Uterus (tissue), 4 donors: ENCODE measurements around the gene TMEM184B. TPM values are rescaled to one million over a fixed set of nuclear protein-coding genes. Genes with fewer than 3 reads are reported as not detected.

Source experiments
- DNase-seq, 2 donors: peaks; one replicate each; pipeline ENCODE4 v3.0.0-alpha.2; 2019 to 2020
- H3K27ac ChIP-seq, 2 donors: fragments of 200-600 bp; sonication (generic); 1 replicate in 1 of 2; 2 replicates in 1 of 2; pipeline ENCODE4 v1.5.1; 2016 to 2018
- H3K27me3 ChIP-seq, 2 donors: fragments of 200-600 bp; sonication (generic); one replicate each; pipeline ENCODE4 v1.5.1; 2018 to 2019; ENCODE audit warnings: control low read depth in 1 of 2
- H3K36me3 ChIP-seq, 2 donors: fragments of 200-600 bp; sonication (generic); one replicate each; pipeline ENCODE4 v1.5.1; 2019; ENCODE audit warnings: control low read depth in 1 of 2
- H3K4me1 ChIP-seq, 2 donors: fragments of 200-600 bp; sonication (generic); one replicate each; pipeline ENCODE4 v1.5.1; 2018 to 2019; ENCODE audit warnings: control low read depth in 1 of 2
- H3K4me3 ChIP-seq, 2 donors: fragments of 200-600 bp; sonication (generic); 1 replicate in 1 of 2; 2 replicates in 1 of 2; pipeline ENCODE4 v1.5.1; 2018 to 2019; ENCODE audit warnings: mild to moderate bottlenecking in 1 of 2
- H3K9me3 ChIP-seq, 2 donors: fragments of 200-600 bp; sonication (generic); one replicate each; pipeline ENCODE4 v1.5.1; 2019; ENCODE audit warnings: control low read depth in 1 of 2
- CTCF ChIP-seq, 4 experiments: fragments of 200-600 bp in 2 of 4; fragments of 450-650 bp in 2 of 4; sonication (generic) in 2 of 4; IDR thresholded peaks; one replicate each; pipeline ENCODE4 v1.5.1; 2016 to 2019; ENCODE audit warnings: antibody characterized with exemption in 4 of 4, mild to moderate bottlenecking in 2 of 4, moderate library complexity in 1 of 4
- POLR2A ChIP-seq, 2 donors: fragments of 450-650 bp; IDR thresholded peaks; one replicate each; pipeline ENCODE4 v1.6.1; 2016; ENCODE audit warnings: antibody characterized with exemption in 2 of 2, mild to moderate bottlenecking in 1 of 2, moderate library complexity in 1 of 2
- intact Hi-C: fragments of 100-400 bp; cut with DNase I; formaldehyde crosslinking; loops from one replicate; pipeline ENCODE4 v1.15.1; 2023; ENCODE audit warnings: low total_unique reads
- total RNA-seq, 4 donors: library from RNA; depleted of rRNA in 3 of 4; stranded (reverse); fragments of >200 nt in 3 of 4; gene quantifications; one replicate each; pipeline versions ENCODE4 v1.1.0 to v1.2.4, GENCODE V29; 2014 to 2023
- donor health status: DM: yes; HTN: yes; CAD: no.

TMEM184B gene
- total RNA-seq, 4 donors from 2014 or later, result 31.7 to 70.4 (median 50.7) TPM

- DNase-seq, result no peak
- Histone ChIP-seq H3K9me3 (no peaks in the 10 kb centered on the region), H3K27ac (no peak overlapping the region), H3K4me1 (no peaks in the 10 kb centered on the region), H3K36me3 (no peaks in the 10 kb centered on the region), H3K27me3 (no peaks in the 10 kb centered on the region), H3K4me3 (no peak overlapping the region)
- TF ChIP-seq CTCF (IDR thresholded peaks at IDR 0.05) (no peak), POLR2A (IDR thresholded peaks at IDR 0.05) (no peak)
- intact Hi-C loops, result no loop called here
These were observed 60.4 kb downstream of the TMEM184B start for GRCh38 chr22:38212442-38212841.

- no peaks in the 10 kb centered on the region for H3K4me1 ChIP-seq
- DNase-seq, result no peak
- H3K36me3 ChIP-seq, result no peaks in the 10 kb centered on the region
- TF ChIP-seq CTCF (IDR thresholded peaks at IDR 0.05) (no peak), POLR2A (IDR thresholded peaks at IDR 0.05) (no peak)
- intact Hi-C loops, result no loop called here
- no peaks in the 10 kb centered on the region for H3K27me3 ChIP-seq
- no peak overlapping the region for H3K4me3 ChIP-seq
- no peaks in the 10 kb centered on the region for H3K9me3 ChIP-seq
- no peak overlapping the region for H3K27ac ChIP-seq
These were observed 61.3 kb downstream of the TMEM184B start for GRCh38 chr22:38211556-38211955.

GRCh38 chr22:38208551-38208968 is 64.2 kb downstream of the TMEM184B start:
- no peaks in the 10 kb centered on the region for H3K27me3 ChIP-seq
- peaks cover 5 to 7% of the 10 kb centered on the region in 2 donors for H3K4me1 ChIP-seq
- no peaks in the 10 kb centered on the region for H3K9me3 ChIP-seq
- no peak overlapping the region for H3K27ac ChIP-seq
- H3K36me3 ChIP-seq, result no peaks in the 10 kb centered on the region
- DNase-seq, result no peak
- TF ChIP-seq POLR2A (IDR thresholded peaks at IDR 0.05) (no peak), CTCF (IDR thresholded peaks at IDR 0.05) (no peak)
- intact Hi-C loops, result loop anchor here (10.0 kb wide), 1 partner anchor 56 kb away; no protein-coding TSS in a partner anchor
- no peak overlapping the region for H3K4me3 ChIP-seq

- peaks cover 6 to 7% of the 10 kb centered on the region in 2 donors for H3K4me1 ChIP-seq
- no peak overlapping the region for H3K27ac ChIP-seq
- intact Hi-C loops, result loop anchor here (10.0 kb wide), 1 partner anchor 57 kb away; no protein-coding TSS in a partner anchor
- no peak for DNase-seq
- no peaks in the 10 kb centered on the region for H3K27me3 ChIP-seq
- no peaks in the 10 kb centered on the region for H3K9me3 ChIP-seq
- no peak overlapping the region for H3K4me3 ChIP-seq
- H3K36me3 ChIP-seq, result no peaks in the 10 kb centered on the region
- TF ChIP-seq POLR2A (IDR thresholded peaks at IDR 0.05) (no peak), CTCF (IDR thresholded peaks at IDR 0.05) (no peak)
These were observed 64.8 kb downstream of the TMEM184B start for GRCh38 chr22:38207898-38208432.

- Histone ChIP-seq H3K9me3 (no peaks in the 10 kb centered on the region), H3K27ac (peak overlapping the region; percentile 99 to 100), H3K4me1 (peaks cover 6 to 7% of the 10 kb centered on the region in 2 donors), H3K27me3 (no peaks in the 10 kb centered on the region), H3K4me3 (peak overlapping the region; percentile 6 to 14), H3K36me3 (no peaks in the 10 kb centered on the region)
- peak in 1 of 2 donors; percentile 53 for TF ChIP-seq POLR2A (IDR thresholded peaks at IDR 0.05)
- TF ChIP-seq CTCF (IDR thresholded peaks at IDR 0.05), result no peak
- intact Hi-C loops, result loop anchor here (10.0 kb wide), 1 partner anchor 59 kb away; no protein-coding TSS in a partner anchor
- DNase-seq, result peak; percentile 88 to 94
These were observed 67.3 kb downstream of the TMEM184B start for GRCh38 chr22:38205261-38206128.
